GM23338 (cell line): ENCODE measurements around the gene UCP3. TPM values are rescaled to one million over a fixed set of nuclear protein-coding genes. Genes with fewer than 3 reads are reported as not detected.

Experiments used
- ATAC-seq: fragments of 200-7000 bp; cut with Tn5 transposase; 3 replicates; pipeline ENCODE4 v1.9.1; 2020
- DNase-seq: peaks from one replicate; pipeline ENCODE4 v3.0.0-alpha.2; 2015; ENCODE audit warnings: low spot score
- H2AFZ ChIP-seq: fragments of 200-600 bp; sonication (generic); 2 replicates; pipeline ENCODE4 v1.8.0; 2016; ENCODE audit warnings: antibody characterized with exemption, mild to moderate bottlenecking, moderate library complexity
- H3F3A ChIP-seq: fragments of 200-600 bp; sonication (generic); replicated peaks from 2 replicates; pipeline ENCODE4 v1.8.0; 2017; ENCODE audit warnings: antibody characterized with exemption, mixed run types, low read depth
- H3K27ac ChIP-seq: fragments of 200-600 bp; sonication (generic); 2 replicates; pipeline ENCODE4 v1.6.1; 2016; ENCODE audit warnings: low read depth
- H3K27me3 ChIP-seq: fragments of 200-600 bp; sonication (generic); 2 replicates; pipeline ENCODE4 v1.8.0; 2016; ENCODE audit warnings: mild to moderate bottlenecking, mixed run types, moderate library complexity; ENCODE audit not compliant: insufficient read depth
- H3K36me3 ChIP-seq: fragments of 200-600 bp; sonication (generic); 2 replicates; pipeline ENCODE4 v1.8.0; 2016; ENCODE audit warnings: mild to moderate bottlenecking; ENCODE audit not compliant: insufficient read depth
- H3K4me1 ChIP-seq: fragments of 200-600 bp; sonication (generic); 2 replicates; pipeline ENCODE4 v1.8.0; 2016; ENCODE audit warnings: mild to moderate bottlenecking, moderate library complexity; ENCODE audit not compliant: insufficient read depth
- H3K4me2 ChIP-seq: fragments of 200-600 bp; sonication (generic); 2 replicates; pipeline ENCODE4 v1.7.1; 2017; ENCODE audit warnings: mixed run types
- H3K4me3 ChIP-seq: fragments of 200-600 bp; sonication (generic); 2 replicates; pipeline ENCODE4 v1.6.1; 2016; ENCODE audit warnings: mixed run types
- H3K79me2 ChIP-seq: fragments of 200-600 bp; sonication (generic); replicated peaks from 2 replicates; pipeline ENCODE4 v1.8.0; 2017; ENCODE audit warnings: mild to moderate bottlenecking; ENCODE audit not compliant: insufficient read depth
- H3K9me2 ChIP-seq: fragments of 200-600 bp; sonication (generic); 2 replicates; pipeline ENCODE4 v1.8.0; 2017; ENCODE audit not compliant: insufficient read depth
- H4K20me1 ChIP-seq: fragments of 200-600 bp; sonication (generic); replicated peaks from 2 replicates; pipeline ENCODE4 v1.8.0; 2017; ENCODE audit warnings: mild to moderate bottlenecking; ENCODE audit not compliant: insufficient read depth
- H3K27ac Mint-ChIP-seq: 2 replicates; pipeline ENCODE4 v1.8.0; 2020; ENCODE audit warnings: inconsistent platforms, mild to moderate bottlenecking, moderate library complexity, mixed read lengths
- H3K27me3 Mint-ChIP-seq: 3 replicates; pipeline ENCODE4 v1.8.0; 2022; ENCODE audit warnings: low read depth, mild to moderate bottlenecking, moderate library complexity, mixed read lengths, inconsistent platforms; ENCODE audit not compliant: insufficient read depth, poor library complexity
- H3K36me3 Mint-ChIP-seq: 3 replicates; pipeline ENCODE4 v1.8.0; 2021; ENCODE audit warnings: low read depth, mild to moderate bottlenecking, inconsistent platforms, moderate library complexity, mixed read lengths
- H3K4me1 Mint-ChIP-seq: 3 replicates; pipeline ENCODE4 v1.8.0; 2020; ENCODE audit warnings: mild to moderate bottlenecking, inconsistent platforms, mixed read lengths
- H3K4me3 Mint-ChIP-seq: 3 replicates; pipeline ENCODE4 v1.8.0; 2021; ENCODE audit warnings: moderate library complexity, mild to moderate bottlenecking, inconsistent platforms, mixed read lengths
- H3K9me3 Mint-ChIP-seq: 3 replicates; pipeline ENCODE4 v1.8.0; 2020; ENCODE audit warnings: moderate library complexity, mild to moderate bottlenecking, inconsistent platforms, mixed read lengths
- CREB1 ChIP-seq: fragments of 250-450 bp; sonication (Bioruptor Pico); IDR thresholded peaks from 2 replicates; pipeline ENCODE4 v1.5.0; 2020; ENCODE audit warnings: low read depth, mild to moderate bottlenecking, moderate library complexity
- ZNF114 ChIP-seq: fragments of 250-450 bp; sonication (Bioruptor Pico); IDR thresholded peaks from 2 replicates; pipeline ENCODE4 v1.5.0; 2020; ENCODE audit warnings: mild to moderate bottlenecking, moderate library complexity
- ZNF331 ChIP-seq: fragments of 250-450 bp; sonication (Bioruptor Pico); IDR thresholded peaks from 2 replicates; pipeline ENCODE4 v1.5.0; 2020; ENCODE audit warnings: low read depth, mild to moderate bottlenecking, moderate library complexity
- polyA plus RNA-seq: library from polyadenylated mRNA; unstranded; fragments of >200 nt; fragmentation: Nextera tagmentation; extraction: Ambion mirVana; gene quantifications from 2 replicates; pipeline ENCODE4 v1.2.1, GENCODE V29; 2016
- total RNA-seq: library from RNA; depleted of rRNA; stranded (reverse); fragments of >200 nt; shearing (Covaris generic); gene quantifications from 2 replicates; pipeline ENCODE4 v1.2.3, GENCODE V29; 2014
- TF ChIP-seq, protein P1 (sequence below), 2 experiments: fragments of 200-600 bp in 1 of 2; sonication (generic) in 1 of 2; conservative IDR thresholded peaks; 2 replicates each; pipeline versions ENCODE4 v1.5.1 to v1.6.1; 2016 to 2017; ENCODE audit warnings: antibody characterized with exemption in 2 of 2, low read depth in 2 of 2, mild to moderate bottlenecking in 2 of 2, moderate library complexity in 1 of 2
- TF ChIP-seq, protein P2 (sequence below): fragments of 250-450 bp; sonication (Bioruptor Pico); IDR thresholded peaks from 2 replicates; pipeline ENCODE4 v1.5.0; 2020; ENCODE audit warnings: mild to moderate bottlenecking, moderate library complexity

UCP3 gene
- total and polyA plus RNA-seq, 2 experiments from 2014 or later: 0.21 to 0.40 TPM

DNA sequence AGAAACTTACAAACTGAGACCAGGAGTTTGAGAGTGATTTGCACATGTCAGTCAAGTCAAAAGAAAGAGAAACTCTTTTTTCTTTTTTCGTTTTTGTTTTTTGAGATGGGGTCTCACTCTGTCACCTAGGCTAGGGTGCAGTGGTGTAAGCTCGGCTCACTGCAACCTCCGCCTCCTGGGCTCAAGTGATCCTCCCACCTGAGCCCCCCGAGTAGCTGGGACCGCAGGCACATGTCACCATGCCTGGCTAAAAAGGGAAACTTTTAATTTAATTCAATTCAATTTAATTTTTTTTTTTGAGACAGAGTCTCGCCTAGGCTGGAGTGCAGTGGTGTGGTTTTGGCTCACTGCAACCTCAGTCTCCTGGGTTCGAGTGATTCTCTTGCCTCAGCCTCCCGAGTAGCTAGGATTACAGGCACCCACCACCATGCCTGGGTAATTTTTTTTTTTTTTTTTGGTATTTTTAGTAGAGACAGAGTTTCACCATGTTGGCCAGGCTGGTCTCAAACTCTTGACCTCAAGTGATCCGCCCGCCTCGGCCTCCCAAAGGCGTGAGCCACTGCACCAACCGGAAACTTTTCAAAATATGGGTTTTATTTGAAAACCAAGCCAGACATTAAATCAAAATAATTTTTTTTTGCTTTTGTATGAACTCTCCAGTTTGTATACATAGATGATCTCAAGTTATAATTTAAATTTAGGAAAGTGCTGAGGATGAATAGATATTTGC is 9.9 kb downstream of the UCP3 start:
- ATAC-seq: no peak
- H3K4me3 ChIP-seq: no peak overlapping the region
- H3K36me3 ChIP-seq: no peaks in the 10 kb centered on the region
- TF ChIP-seq ZNF331 (CRISPR knock-in tag): no peak
- TF ChIP-seq, protein P1, sequence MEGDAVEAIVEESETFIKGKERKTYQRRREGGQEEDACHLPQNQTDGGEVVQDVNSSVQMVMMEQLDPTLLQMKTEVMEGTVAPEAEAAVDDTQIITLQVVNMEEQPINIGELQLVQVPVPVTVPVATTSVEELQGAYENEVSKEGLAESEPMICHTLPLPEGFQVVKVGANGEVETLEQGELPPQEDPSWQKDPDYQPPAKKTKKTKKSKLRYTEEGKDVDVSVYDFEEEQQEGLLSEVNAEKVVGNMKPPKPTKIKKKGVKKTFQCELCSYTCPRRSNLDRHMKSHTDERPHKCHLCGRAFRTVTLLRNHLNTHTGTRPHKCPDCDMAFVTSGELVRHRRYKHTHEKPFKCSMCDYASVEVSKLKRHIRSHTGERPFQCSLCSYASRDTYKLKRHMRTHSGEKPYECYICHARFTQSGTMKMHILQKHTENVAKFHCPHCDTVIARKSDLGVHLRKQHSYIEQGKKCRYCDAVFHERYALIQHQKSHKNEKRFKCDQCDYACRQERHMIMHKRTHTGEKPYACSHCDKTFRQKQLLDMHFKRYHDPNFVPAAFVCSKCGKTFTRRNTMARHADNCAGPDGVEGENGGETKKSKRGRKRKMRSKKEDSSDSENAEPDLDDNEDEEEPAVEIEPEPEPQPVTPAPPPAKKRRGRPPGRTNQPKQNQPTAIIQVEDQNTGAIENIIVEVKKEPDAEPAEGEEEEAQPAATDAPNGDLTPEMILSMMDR (conservative IDR thresholded peaks at IDR 0.05; ENCODE audit: low read depth in 2 of 2): no peak
- TF ChIP-seq, protein P2, sequence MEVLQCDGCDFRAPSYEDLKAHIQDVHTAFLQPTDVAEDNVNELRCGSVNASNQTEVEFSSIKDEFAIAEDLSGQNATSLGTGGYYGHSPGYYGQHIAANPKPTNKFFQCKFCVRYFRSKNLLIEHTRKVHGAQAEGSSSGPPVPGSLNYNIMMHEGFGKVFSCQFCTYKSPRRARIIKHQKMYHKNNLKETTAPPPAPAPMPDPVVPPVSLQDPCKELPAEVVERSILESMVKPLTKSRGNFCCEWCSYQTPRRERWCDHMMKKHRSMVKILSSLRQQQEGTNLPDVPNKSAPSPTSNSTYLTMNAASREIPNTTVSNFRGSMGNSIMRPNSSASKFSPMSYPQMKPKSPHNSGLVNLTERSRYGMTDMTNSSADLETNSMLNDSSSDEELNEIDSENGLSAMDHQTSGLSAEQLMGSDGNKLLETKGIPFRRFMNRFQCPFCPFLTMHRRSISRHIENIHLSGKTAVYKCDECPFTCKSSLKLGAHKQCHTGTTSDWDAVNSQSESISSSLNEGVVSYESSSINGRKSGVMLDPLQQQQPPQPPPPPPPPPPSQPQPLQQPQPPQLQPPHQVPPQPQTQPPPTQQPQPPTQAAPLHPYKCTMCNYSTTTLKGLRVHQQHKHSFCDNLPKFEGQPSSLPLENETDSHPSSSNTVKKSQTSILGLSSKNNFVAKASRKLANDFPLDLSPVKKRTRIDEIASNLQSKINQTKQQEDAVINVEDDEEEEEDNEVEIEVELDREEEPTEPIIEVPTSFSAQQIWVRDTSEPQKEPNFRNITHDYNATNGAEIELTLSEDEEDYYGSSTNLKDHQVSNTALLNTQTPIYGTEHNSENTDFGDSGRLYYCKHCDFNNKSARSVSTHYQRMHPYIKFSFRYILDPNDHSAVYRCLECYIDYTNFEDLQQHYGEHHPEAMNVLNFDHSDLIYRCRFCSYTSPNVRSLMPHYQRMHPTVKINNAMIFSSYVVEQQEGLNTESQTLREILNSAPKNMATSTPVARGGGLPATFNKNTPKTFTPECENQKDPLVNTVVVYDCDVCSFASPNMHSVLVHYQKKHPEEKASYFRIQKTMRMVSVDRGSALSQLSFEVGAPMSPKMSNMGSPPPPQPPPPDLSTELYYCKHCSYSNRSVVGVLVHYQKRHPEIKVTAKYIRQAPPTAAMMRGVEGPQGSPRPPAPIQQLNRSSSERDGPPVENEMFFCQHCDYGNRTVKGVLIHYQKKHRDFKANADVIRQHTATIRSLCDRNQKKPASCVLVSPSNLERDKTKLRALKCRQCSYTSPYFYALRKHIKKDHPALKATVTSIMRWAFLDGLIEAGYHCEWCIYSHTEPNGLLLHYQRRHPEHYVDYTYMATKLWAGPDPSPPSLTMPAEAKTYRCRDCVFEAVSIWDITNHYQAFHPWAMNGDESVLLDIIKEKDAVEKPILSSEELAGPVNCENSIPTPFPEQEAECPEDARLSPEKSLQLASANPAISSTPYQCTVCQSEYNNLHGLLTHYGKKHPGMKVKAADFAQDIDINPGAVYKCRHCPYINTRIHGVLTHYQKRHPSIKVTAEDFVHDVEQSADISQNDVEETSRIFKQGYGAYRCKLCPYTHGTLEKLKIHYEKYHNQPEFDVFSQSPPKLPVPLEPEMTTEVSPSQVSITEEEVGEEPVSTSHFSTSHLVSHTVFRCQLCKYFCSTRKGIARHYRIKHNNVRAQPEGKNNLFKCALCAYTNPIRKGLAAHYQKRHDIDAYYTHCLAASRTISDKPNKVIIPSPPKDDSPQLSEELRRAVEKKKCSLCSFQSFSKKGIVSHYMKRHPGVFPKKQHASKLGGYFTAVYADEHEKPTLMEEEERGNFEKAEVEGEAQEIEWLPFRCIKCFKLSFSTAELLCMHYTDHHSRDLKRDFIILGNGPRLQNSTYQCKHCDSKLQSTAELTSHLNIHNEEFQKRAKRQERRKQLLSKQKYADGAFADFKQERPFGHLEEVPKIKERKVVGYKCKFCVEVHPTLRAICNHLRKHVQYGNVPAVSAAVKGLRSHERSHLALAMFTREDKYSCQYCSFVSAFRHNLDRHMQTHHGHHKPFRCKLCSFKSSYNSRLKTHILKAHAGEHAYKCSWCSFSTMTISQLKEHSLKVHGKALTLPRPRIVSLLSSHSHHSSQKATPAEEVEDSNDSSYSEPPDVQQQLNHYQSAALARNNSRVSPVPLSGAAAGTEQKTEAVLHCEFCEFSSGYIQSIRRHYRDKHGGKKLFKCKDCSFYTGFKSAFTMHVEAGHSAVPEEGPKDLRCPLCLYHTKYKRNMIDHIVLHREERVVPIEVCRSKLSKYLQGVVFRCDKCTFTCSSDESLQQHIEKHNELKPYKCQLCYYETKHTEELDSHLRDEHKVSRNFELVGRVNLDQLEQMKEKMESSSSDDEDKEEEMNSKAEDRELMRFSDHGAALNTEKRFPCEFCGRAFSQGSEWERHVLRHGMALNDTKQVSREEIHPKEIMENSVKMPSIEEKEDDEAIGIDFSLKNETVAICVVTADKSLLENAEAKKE (CRISPR knock-in tag): no peak
- no peak for TF ChIP-seq CREB1 (CRISPR knock-in tag)
- no peak for TF ChIP-seq ZNF114
- H3K4me2 ChIP-seq: no peak overlapping the region
- Mint-ChIP-seq H3K4me1 (peaks cover 13% of the 10 kb centered on the region; the same call in 2 of the 3 replicates), H3K9me3 (no peaks in the 10 kb centered on the region), H3K27me3 (no peaks in the 10 kb centered on the region), H3K4me3 (no peak overlapping the region), H3K36me3 (no peaks in the 10 kb centered on the region; the same call in 2 of the 3 replicates), H3K27ac (no peak overlapping the region)
- H3K79me2 ChIP-seq: no peaks in the 10 kb centered on the region
- H3K9me2 ChIP-seq: no peaks in the 10 kb centered on the region
- no peaks in the 10 kb centered on the region for H3K27me3 ChIP-seq
- no peaks in the 10 kb centered on the region for H3F3A ChIP-seq
- H3K27ac ChIP-seq: no peak overlapping the region
- DNase-seq: no peak
- H4K20me1 ChIP-seq: no peaks in the 10 kb centered on the region
- H3K4me1 ChIP-seq: no peaks in the 10 kb centered on the region; the same call in 1 of the 2 replicates
- H2AFZ ChIP-seq: no peak overlapping the region
